Transverse colon (tissue), 4 donors: ENCODE results near the gene OBSCN.

Experiments
- POLR2A ChIP-seq: fragments of 450-650 bp; IDR thresholded peaks from one replicate; pipeline ENCODE4 v1.6.1; 2016; ENCODE audit warnings: antibody characterized with exemption, mild to moderate bottlenecking, moderate library complexity
- POLR2AphosphoS5 ChIP-seq, 3 donors: sonication (generic); formaldehyde crosslinking; IDR thresholded peaks; one replicate each; pipeline ENCODE4 v1.6.1; 2016; ENCODE audit warnings: antibody characterized with exemption in 3 of 3
- TF ChIP-seq, protein P1 (sequence below), 5 experiments: fragments of 200-600 bp in 3 of 5; fragments of 450-650 bp in 2 of 5; sonication (generic) in 3 of 5; IDR thresholded peaks; 1 replicate in 2 of 5; 2 replicates in 3 of 5; pipeline ENCODE4 v1.5.1; 2016 to 2017; ENCODE audit warnings: antibody characterized with exemption in 5 of 5, inconsistent platforms in 3 of 5, mild to moderate bottlenecking in 2 of 5, moderate library complexity in 1 of 5

DNA sequence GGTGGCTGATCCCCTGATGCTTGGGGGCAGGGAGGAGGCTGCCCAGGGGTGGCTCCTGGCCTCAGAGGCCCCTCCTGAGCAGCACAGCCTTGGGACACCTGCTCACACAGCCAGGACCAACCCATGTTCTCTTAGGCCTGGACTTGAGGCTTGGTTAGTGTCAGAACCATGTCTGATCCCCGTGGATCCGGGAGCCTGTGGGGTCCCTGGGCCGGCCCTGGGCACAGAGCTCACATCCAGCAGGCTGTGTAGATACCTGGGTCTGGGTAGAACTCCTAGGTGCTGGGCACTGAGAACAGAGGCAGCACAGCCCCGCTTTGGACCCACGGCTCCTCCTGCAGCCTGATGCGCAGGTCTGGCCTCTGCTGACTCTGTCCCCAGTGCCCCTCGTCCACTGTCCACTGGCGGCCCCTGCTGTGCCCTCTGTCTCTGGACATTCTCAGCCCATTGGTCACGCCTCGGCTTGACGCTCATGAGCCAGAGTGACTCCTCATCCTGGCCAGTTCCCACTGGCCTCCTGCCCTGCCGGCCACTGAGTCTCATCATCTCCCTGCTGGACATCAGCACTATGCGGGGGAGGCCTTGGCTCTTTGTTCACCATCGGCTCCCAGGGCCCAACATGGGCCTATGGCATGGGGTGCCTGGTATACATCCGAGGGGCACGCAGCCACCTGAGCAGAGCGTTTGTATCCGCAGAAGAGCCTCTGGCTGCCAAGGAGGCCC lies 128.6 kb downstream of the OBSCN start:
- TF ChIP-seq, protein P1, sequence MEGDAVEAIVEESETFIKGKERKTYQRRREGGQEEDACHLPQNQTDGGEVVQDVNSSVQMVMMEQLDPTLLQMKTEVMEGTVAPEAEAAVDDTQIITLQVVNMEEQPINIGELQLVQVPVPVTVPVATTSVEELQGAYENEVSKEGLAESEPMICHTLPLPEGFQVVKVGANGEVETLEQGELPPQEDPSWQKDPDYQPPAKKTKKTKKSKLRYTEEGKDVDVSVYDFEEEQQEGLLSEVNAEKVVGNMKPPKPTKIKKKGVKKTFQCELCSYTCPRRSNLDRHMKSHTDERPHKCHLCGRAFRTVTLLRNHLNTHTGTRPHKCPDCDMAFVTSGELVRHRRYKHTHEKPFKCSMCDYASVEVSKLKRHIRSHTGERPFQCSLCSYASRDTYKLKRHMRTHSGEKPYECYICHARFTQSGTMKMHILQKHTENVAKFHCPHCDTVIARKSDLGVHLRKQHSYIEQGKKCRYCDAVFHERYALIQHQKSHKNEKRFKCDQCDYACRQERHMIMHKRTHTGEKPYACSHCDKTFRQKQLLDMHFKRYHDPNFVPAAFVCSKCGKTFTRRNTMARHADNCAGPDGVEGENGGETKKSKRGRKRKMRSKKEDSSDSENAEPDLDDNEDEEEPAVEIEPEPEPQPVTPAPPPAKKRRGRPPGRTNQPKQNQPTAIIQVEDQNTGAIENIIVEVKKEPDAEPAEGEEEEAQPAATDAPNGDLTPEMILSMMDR (IDR thresholded peaks at IDR 0.05): no peak
- TF ChIP-seq POLR2AphosphoS5 (IDR thresholded peaks at IDR 0.05): no peak
- TF ChIP-seq POLR2A: no peak
